Activated naive CD8-positive, alpha-beta T cell treated with anti-CD3 and anti-CD28 coated beads for 36 hours (primary cell): Measurements from ENCODE around the gene CCAR1. TPM values are rescaled to one million over a fixed set of nuclear protein-coding genes. Genes with fewer than 3 reads are reported as not detected.
"Not testable (repeated sequence)": the region's sequence is repeated elsewhere in the genome, so short reads cannot be mapped to it uniquely, and the experiment has no call there.

ENCODE experiments used
- DNase-seq: peaks from one replicate; pipeline ENCODE4 v3.0.0; 2021
- H3K27ac Mint-ChIP-seq: one replicate; pipeline ENCODE4 v1.8.0; 2022; ENCODE audit warnings: mild to moderate bottlenecking, moderate library complexity, mixed read lengths
- H3K27me3 Mint-ChIP-seq: one replicate; pipeline ENCODE4 v1.8.0; 2022; ENCODE audit warnings: mild to moderate bottlenecking, mixed read lengths
- H3K36me3 Mint-ChIP-seq: one replicate; pipeline ENCODE4 v1.8.0; 2021; ENCODE audit warnings: mild to moderate bottlenecking, mixed read lengths
- H3K4me1 Mint-ChIP-seq: one replicate; pipeline ENCODE4 v1.8.0; 2021; ENCODE audit warnings: mixed read lengths
- H3K4me3 Mint-ChIP-seq: one replicate; pipeline ENCODE4 v1.8.0; 2022; ENCODE audit warnings: mild to moderate bottlenecking, moderate library complexity, mixed read lengths
- H3K9me3 Mint-ChIP-seq: one replicate; pipeline ENCODE4 v1.8.0; 2022; ENCODE audit warnings: mixed read lengths
- total RNA-seq, 2 experiments: library from RNA; stranded (reverse); gene quantifications; one replicate each; pipeline ENCODE4 v1.2.3, GENCODE V29; 2021

Gene CCAR1
- total RNA-seq, 2 experiments from 2014 or later = 112 to 118 TPM

- H3K27me3 Mint-ChIP-seq = peaks cover 16% of the 10 kb centered on the region
- peaks cover 5% of the 10 kb centered on the region for H3K4me1 Mint-ChIP-seq
- no peak overlapping the region for H3K27ac Mint-ChIP-seq
- H3K9me3 Mint-ChIP-seq = no peaks in the 10 kb centered on the region
- H3K4me3 Mint-ChIP-seq = no peak overlapping the region
- no peak for DNase-seq
- no peaks in the 10 kb centered on the region for H3K36me3 Mint-ChIP-seq
Observed at GRCh38 chr10:68829521-68829920, 108.5 kb downstream of the CCAR1 start.

- H3K4me3 Mint-ChIP-seq = no peak overlapping the region
- no peak for DNase-seq
- peaks cover 16% of the 10 kb centered on the region for H3K27me3 Mint-ChIP-seq
- peaks cover 5% of the 10 kb centered on the region for H3K4me1 Mint-ChIP-seq
- no peaks in the 10 kb centered on the region for H3K36me3 Mint-ChIP-seq
- H3K9me3 Mint-ChIP-seq = no peaks in the 10 kb centered on the region
- no peak overlapping the region for H3K27ac Mint-ChIP-seq
Observed at GRCh38 chr10:68829952-68830351, 108.9 kb downstream of the CCAR1 start.

GRCh38 chr10:68831961-68832455 is 111.0 kb downstream of the CCAR1 start:
- no peak overlapping the region for H3K27ac Mint-ChIP-seq
- H3K36me3 Mint-ChIP-seq = no peaks in the 10 kb centered on the region
- no peak for DNase-seq
- peaks cover 10% of the 10 kb centered on the region for H3K27me3 Mint-ChIP-seq
- no peak overlapping the region for H3K4me3 Mint-ChIP-seq
- H3K4me1 Mint-ChIP-seq = peaks cover 5% of the 10 kb centered on the region
- H3K9me3 Mint-ChIP-seq = no peaks in the 10 kb centered on the region

- Mint-ChIP-seq H3K27me3 (peaks cover 10% of the 10 kb centered on the region), H3K27ac (no peak overlapping the region), H3K36me3 (no peaks in the 10 kb centered on the region), H3K4me3 (no peak overlapping the region), H3K9me3 (no peaks in the 10 kb centered on the region), H3K4me1 (peaks cover 5% of the 10 kb centered on the region)
- DNase-seq = no peak
Observed at GRCh38 chr10:68832601-68833000, 111.6 kb downstream of the CCAR1 start.

- no peaks in the 10 kb centered on the region for H3K27me3 Mint-ChIP-seq
- no peak overlapping the region for H3K27ac Mint-ChIP-seq
- no peaks in the 10 kb centered on the region for H3K4me1 Mint-ChIP-seq
- no peaks in the 10 kb centered on the region for H3K9me3 Mint-ChIP-seq
- no peak for DNase-seq
- H3K36me3 Mint-ChIP-seq = no peaks in the 10 kb centered on the region
- no peak overlapping the region for H3K4me3 Mint-ChIP-seq
Observed at GRCh38 chr10:68837626-68838322, 116.7 kb downstream of the CCAR1 start.

GRCh38 chr10:68840650-68841049 is 119.6 kb downstream of the CCAR1 start:
- H3K4me3 Mint-ChIP-seq, H3K27ac Mint-ChIP-seq, H3K9me3 Mint-ChIP-seq, DNase-seq, H3K36me3 Mint-ChIP-seq, H3K4me1 Mint-ChIP-seq, H3K27me3 Mint-ChIP-seq: not testable (repeated sequence)

Other genes with a start within 250 kb of the CCAR1 start
- 10 to 100 TPM; 44.5 to 51.4 TPM for gene DNA2, start 249.3 kb upstream of the CCAR1 start, total RNA-seq
- gene SLC25A16, start 193.7 kb upstream of the CCAR1 start, total RNA-seq = 10 to 100 TPM; 13.2 to 13.7 TPM
- gene TET1, start 160.9 kb upstream of the CCAR1 start, total RNA-seq = under 1 TPM; 0.72 to 0.82 TPM
- under 1 TPM; 0.35 to 0.64 TPM for gene STOX1, start 106.3 kb downstream of the CCAR1 start, total RNA-seq
- 10 to 100 TPM; 74.1 to 79.1 TPM for gene DDX50, start 180.1 kb downstream of the CCAR1 start, total RNA-seq
- 100 to 1,000 TPM; 306 to 308 TPM for gene DDX21, start 234.9 kb downstream of the CCAR1 start, total RNA-seq